ENCODE measurements around the gene RAB44. TPM values are rescaled to one million over a fixed set of nuclear protein-coding genes. Genes with fewer than 3 reads are reported as not detected.

RAB44 gene
- total and polyA plus RNA-seq, 9 of the 15 experiments (the other 6 are each of a cell fraction or from before 2014, with no cell fraction given), result not detected

- no peak for TF ChIP-seq ZFP36 (IDR thresholded peaks at IDR 0.05; ENCODE audit: low read depth, low read length, partially characterized antibody)
- TF ChIP-seq PRDM10 (IDR thresholded peaks at IDR 0.05; ENCODE audit: partially characterized antibody), result no peak
- no peak for TF ChIP-seq PBX2 (CRISPR knock-in tag; IDR thresholded peaks at IDR 0.05; ENCODE audit: low read depth)
- no peak for TF ChIP-seq PBX2 (tag; conservative IDR thresholded peaks at IDR 0.05; ENCODE audit: low read depth)
- no peak for TF ChIP-seq POLR2A (conservative IDR thresholded peaks at IDR 0.05)
Observed at GRCh38 chr6:36694616-36695015, 3.0 kb upstream of the RAB44 start (continued).

Data from K562 (cell line).